ENCODE results near the gene FAM3A. TPM values are rescaled to one million over a fixed set of nuclear protein-coding genes. Genes with fewer than 3 reads are reported as not detected.

FAM3A gene
- total and polyA plus RNA-seq, 2 of the 8 experiments (the other 6 are each of a cell fraction or from before 2014, with no cell fraction given) = 16.2 to 18.6 TPM

DNA sequence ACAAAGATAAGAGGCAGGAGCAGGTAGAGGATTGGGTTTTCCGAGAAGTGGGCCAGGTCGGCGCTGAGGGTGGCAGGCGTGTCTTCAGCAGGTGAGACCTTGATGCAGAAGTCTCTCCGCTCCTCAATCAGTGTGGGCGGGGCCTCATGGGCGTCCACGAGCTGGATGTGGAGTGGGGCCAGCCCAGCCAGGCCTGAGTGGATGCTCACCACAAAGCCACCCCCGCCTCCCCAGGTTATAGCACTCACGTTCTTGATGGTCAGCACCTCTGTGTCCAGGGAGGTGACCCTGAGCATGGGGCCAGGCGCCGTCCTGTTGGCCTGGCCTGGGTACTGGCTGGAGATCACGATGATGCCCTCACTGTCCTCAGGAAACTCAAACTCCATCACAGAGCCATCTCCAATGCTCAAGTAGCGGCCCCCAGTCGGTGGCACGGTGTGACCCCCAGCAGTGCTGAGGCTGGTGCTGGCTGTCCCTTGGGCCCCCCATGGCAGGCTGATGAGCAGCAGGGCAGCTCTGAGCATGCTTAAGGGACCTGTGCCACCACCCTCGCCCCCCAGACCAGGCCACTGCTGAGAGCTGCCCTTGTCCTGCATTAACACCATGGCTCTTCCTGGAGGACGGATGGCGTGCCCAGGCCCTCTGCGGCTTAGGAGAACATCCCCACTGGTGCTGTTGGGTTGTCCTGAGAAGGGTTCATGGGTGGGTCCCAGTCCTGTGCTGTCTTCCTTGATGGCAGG lies 27.5 kb downstream of the FAM3A start:
- no peak overlapping the region for H3K4me3 ChIP-seq (ENCODE audit: extremely low read depth in 1 of 4, insufficient read depth in 2 of 4, low read depth in 3 of 4, low read length in 4 of 4)
- TF ChIP-seq GTF2F1 (IDR thresholded peaks at IDR 0.05; ENCODE audit: borderline replicate concordance, low read depth, low read length) (no peak), USF2 (IDR thresholded peaks at IDR 0.05; ENCODE audit: low read length) (no peak), CEBPB (IDR thresholded peaks at IDR 0.05; ENCODE audit: low read depth, low read length) (no peak), POLR2AphosphoS5 (IDR thresholded peaks at IDR 0.05; ENCODE audit: low read depth, low read length) (no peak), YY1 (IDR thresholded peaks at IDR 0.05; ENCODE audit: low read depth, low read length) (no peak), TCF12 (IDR thresholded peaks at IDR 0.05; ENCODE audit: low read depth, low read length) (no peak), EZH2 (IDR thresholded peaks at IDR 0.05; ENCODE audit: low read depth, low read length, severe bottlenecking) (no peak), CTCF (IDR thresholded peaks at IDR 0.05; ENCODE audit: control extremely low read depth in 1 of 3, insufficient read depth in 1 of 3, low read depth in 1 of 3, low read length in 3 of 3) (no peak), BACH1 (IDR thresholded peaks at IDR 0.05; ENCODE audit: low read length) (no peak)

More for the DNA sequence above, 27.5 kb downstream of the FAM3A start:
- Histone ChIP-seq H2BK20ac (ENCODE audit: low read length) (no peak overlapping the region), H3K4ac (replicated peaks; ENCODE audit: insufficient read length, low read depth, low read length) (no peak overlapping the region), H2AK5ac (ENCODE audit: low read depth, low read length) (no peak overlapping the region), H4K8ac (ENCODE audit: extremely low read depth, insufficient read depth, low read length) (no peak overlapping the region), H3K23me2 (ENCODE audit: low read depth, low read length) (no peaks in the 10 kb centered on the region; the same call in 1 of the 2 replicates), H3K79me2 (ENCODE audit: control insufficient read depth in 1 of 2, insufficient read depth in 2 of 2, low read length in 2 of 2) (no peaks in the 10 kb centered on the region), H2BK12ac (ENCODE audit: low read depth, low read length) (no peak overlapping the region), H3K27ac (ENCODE audit: low read depth, low read length) (no peak overlapping the region), H2BK120ac (replicated peaks; ENCODE audit: low read depth, low read length) (no peak overlapping the region), H2BK15ac (ENCODE audit: low read length) (no peak overlapping the region), H3K4me2 (ENCODE audit: insufficient read depth in 1 of 2, low read depth in 2 of 2, low read length in 2 of 2) (no peak overlapping the region; a peak in 1 of 4 replicates), H3K4me1 (replicated peaks in 1 of 4; ENCODE audit: control insufficient read depth in 3 of 4, insufficient read depth in 4 of 4, low read length in 3 of 4) (peaks cover 0 to 12% (median 3%) of the 10 kb centered on the region in 4 experiments; a peak in 4 of 7 replicates), H3K36me3 (ENCODE audit: control insufficient read depth in 2 of 4, insufficient read depth in 4 of 4, low read length in 3 of 4) (peaks cover 0 to 13% (median 0%) of the 10 kb centered on the region in 4 experiments; a peak in 2 of 8 replicates), H3K79me1 (ENCODE audit: low read depth, low read length) (no peaks in the 10 kb centered on the region), H3K27me3 (replicated peaks in 1 of 4; ENCODE audit: control insufficient read depth in 3 of 4, extremely low read depth in 1 of 4, insufficient read depth in 3 of 4, low read length in 3 of 4) (no peaks in the 10 kb centered on the region; a peak in 1 of 7 replicates), H3K9me3 (ENCODE audit: insufficient read depth in 2 of 2, low read depth in 1 of 2, low read length in 1 of 2) (no peaks in the 10 kb centered on the region), H2AFZ (ENCODE audit: low read length) (no peak overlapping the region), H3K9ac (replicated peaks in 1 of 4; ENCODE audit: extremely low read depth in 1 of 4, low read depth in 3 of 4, low read length in 3 of 4) (no peak overlapping the region), H4K91ac (replicated peaks; ENCODE audit: insufficient read length, low read length) (no peak overlapping the region), H2BK5ac (ENCODE audit: low read depth, low read length) (no peak overlapping the region), H4K20me1 (replicated peaks in 1 of 2; ENCODE audit: control insufficient read depth in 1 of 2, insufficient read depth in 2 of 2, low read length in 2 of 2) (peaks cover 1 to 2% of the 10 kb centered on the region in 2 experiments), H3K18ac (ENCODE audit: extremely low read depth, low read length) (no peak overlapping the region), H3K14ac (ENCODE audit: insufficient read length) (no peak overlapping the region), H3K23ac (ENCODE audit: insufficient read length) (no peak overlapping the region), H4K5ac (ENCODE audit: insufficient read length, low read depth, low read length) (no peak overlapping the region), H3K56ac (replicated peaks; ENCODE audit: insufficient read length, low read depth, low read length) (no peak overlapping the region)
- FAIRE-seq = no peak
- no peak for DNase-seq (ENCODE audit: low read depth in 1 of 2, low spot score in 2 of 2)
- 93% methylated on average over 16 of the region's 20 CpGs; no CpG with 5 or more reads in 1 of the 2 experiments for WGBS, 2 experiments (ENCODE audit: extremely low coverage in 1 of 2, insufficient coverage in 1 of 2, insufficient read length in 1 of 2, insufficient replicate concordance in 2 of 2, low coverage in 1 of 2, low lambda C conversion rate in 2 of 2, missing lambda C conversion rate in 1 of 2)
- CTCF ChIA-PET (ENCODE audit: partially characterized antibody) = interaction anchor here (0.8 to 2.0 kb wide), 3 partner anchors 13 to 59 kb away, joined by 3 to 6 read pairs (median 3); partner anchors contain the start of gene ATP6AP1
- POLR2A ChIA-PET (ENCODE audit: partially characterized antibody) = interaction anchor here (0.7 to 1.9 kb wide), 6 partner anchors 9 to 117 kb away, joined by 3 to 4 read pairs (median 3); partner anchors contain the start of gene FAM3A

Measured in H1 (cell line).